GM23248 (cell line): ENCODE data around the gene PNPLA5. TPM values are rescaled to one million over a fixed set of nuclear protein-coding genes. Genes with fewer than 3 reads are reported as not detected.

Experiments used
- DNase-seq: peaks from one replicate; pipeline ENCODE4 v3.0.0-alpha.2; 2015
- H2AFZ ChIP-seq: fragments of 200-600 bp; sonication (generic); 2 replicates; pipeline ENCODE4 v1.6.1; 2016; ENCODE audit warnings: antibody characterized with exemption
- H3F3A ChIP-seq: fragments of 200-600 bp; sonication (generic); 2 replicates; pipeline ENCODE4 v1.6.1; 2016; ENCODE audit warnings: mild to moderate bottlenecking, antibody characterized with exemption, mixed run types; ENCODE audit not compliant: insufficient read depth
- H3K27ac ChIP-seq: fragments of 200-600 bp; sonication (generic); 2 replicates; pipeline ENCODE4 v1.5.1; 2016; ENCODE audit warnings: mild to moderate bottlenecking
- H3K27me3 ChIP-seq: fragments of 200-600 bp; sonication (generic); replicated peaks from 2 replicates; pipeline ENCODE4 v1.6.1; 2016; ENCODE audit warnings: mild to moderate bottlenecking; ENCODE audit not compliant: insufficient read depth
- H3K36me3 ChIP-seq: fragments of 200-600 bp; sonication (generic); 2 replicates; pipeline ENCODE4 v1.6.1; 2016; ENCODE audit warnings: low read depth, mild to moderate bottlenecking
- H3K4me1 ChIP-seq: fragments of 200-600 bp; sonication (generic); 2 replicates; pipeline ENCODE4 v1.6.1; 2016; ENCODE audit warnings: mild to moderate bottlenecking; ENCODE audit not compliant: insufficient read depth
- H3K4me2 ChIP-seq: fragments of 200-600 bp; sonication (generic); one replicate; pipeline ENCODE4 v1.6.1; 2016; ENCODE audit warnings: mild to moderate bottlenecking; ENCODE audit not compliant: unreplicated experiment
- H3K4me3 ChIP-seq: fragments of 200-600 bp; sonication (generic); 2 replicates; pipeline ENCODE4 v1.5.1; 2016; ENCODE audit warnings: mild to moderate bottlenecking
- H3K79me2 ChIP-seq: fragments of 200-600 bp; sonication (generic); 2 replicates; pipeline ENCODE4 v1.6.1; 2016; ENCODE audit warnings: mild to moderate bottlenecking; ENCODE audit not compliant: insufficient read depth
- H3K9ac ChIP-seq: fragments of 200-600 bp; sonication (generic); 2 replicates; pipeline ENCODE4 v1.6.1; 2016; ENCODE audit warnings: mild to moderate bottlenecking
- H3K9me2 ChIP-seq: fragments of 200-600 bp; sonication (generic); 2 replicates; pipeline ENCODE4 v1.6.1; 2016; ENCODE audit warnings: mixed run types, mild to moderate bottlenecking, moderate library complexity; ENCODE audit not compliant: insufficient read depth
- H3K9me3 ChIP-seq: fragments of 200-600 bp; sonication (generic); one replicate; pipeline ENCODE4 v1.6.1; 2017; ENCODE audit warnings: low read depth
- H4K20me1 ChIP-seq: fragments of 200-600 bp; sonication (generic); 2 replicates; pipeline ENCODE4 v1.6.0; 2016; ENCODE audit not compliant: insufficient read depth
- EZH2 ChIP-seq: fragments of 200-600 bp; sonication (generic); IDR thresholded peaks from 2 replicates; pipeline ENCODE4 v1.6.1; 2018; ENCODE audit warnings: antibody characterized with exemption, mild to moderate bottlenecking; ENCODE audit not compliant: insufficient read depth, poor library complexity, severe bottlenecking
- EZH2phosphoT487 ChIP-seq: fragments of 200-600 bp; sonication (generic); IDR thresholded peaks from 2 replicates; pipeline ENCODE4 v1.6.1; 2018; ENCODE audit warnings: antibody characterized with exemption, moderate library complexity, mild to moderate bottlenecking, low read depth; ENCODE audit not compliant: insufficient read depth
- whole genome bisulfite sequencing, 2 experiments: methylation state at CpG; one replicate each; pipeline ENCODE4 v1.1.6; 2015 to 2017; ENCODE audit warnings: low lambda C conversion rate in 2 of 2, low coverage in 1 of 2; ENCODE audit errors: missing lambda C conversion rate in 2 of 2; 5-methylcytosine and 5-hydroxymethylcytosine counted together
- in situ Hi-C: fragments of 300-500 bp; cut with MboI; formaldehyde crosslinking; loops from 2 replicates; pipeline ENCODE4 v1.15.0; 2020
- polyA plus RNA-seq: library from polyadenylated mRNA; unstranded; fragments of >200 nt; fragmentation: Nextera tagmentation; extraction: Ambion mirVana; gene quantifications from 2 replicates; pipeline ENCODE4 v1.2.1, GENCODE V29; 2016
- total RNA-seq: library from RNA; depleted of rRNA; stranded (reverse); fragments of >200 nt; shearing (Covaris generic); gene quantifications from 2 replicates; pipeline ENCODE4 v1.2.3, GENCODE V29; 2014

PNPLA5 gene
- total and polyA plus RNA-seq, 2 experiments from 2014 or later, result not detected

DNA sequence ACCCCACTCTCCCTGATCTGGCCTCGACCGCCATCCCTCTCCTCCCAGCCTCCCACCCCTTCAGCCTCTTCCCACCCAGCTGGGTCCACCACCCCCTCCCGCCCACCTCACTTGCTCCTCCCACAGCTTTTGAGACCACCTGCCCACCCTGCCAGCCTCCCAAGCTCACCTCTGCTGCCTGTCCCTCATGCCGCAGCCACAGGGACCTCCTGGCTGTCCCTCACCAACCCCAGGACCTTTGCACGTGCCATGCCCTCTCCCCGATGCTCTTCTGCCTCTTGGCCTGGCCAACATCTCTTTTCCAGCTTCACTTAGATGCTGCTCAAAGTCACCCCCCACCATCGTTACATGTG lies 6.5 kb downstream of the PNPLA5 start:
- no peak overlapping the region for H3K9ac ChIP-seq
- H3K27ac ChIP-seq, result no peak overlapping the region
- DNase-seq, result no peak
- no peak overlapping the region for H3K4me3 ChIP-seq
- no peaks in the 10 kb centered on the region for H4K20me1 ChIP-seq
- H3K4me2 ChIP-seq, result no peak overlapping the region
- H3F3A ChIP-seq, result peaks cover 3% of the 10 kb centered on the region; the same call in 1 of the 2 replicates
- H3K79me2 ChIP-seq, result no peaks in the 10 kb centered on the region
- WGBS, 2 experiments, result 48 to 64% methylated on average over 4 to 7 of the region's 7 CpGs
- no peaks in the 10 kb centered on the region for H3K9me2 ChIP-seq
- no peaks in the 10 kb centered on the region for H3K36me3 ChIP-seq
- no peak overlapping the region for H2AFZ ChIP-seq
- no peaks in the 10 kb centered on the region for H3K4me1 ChIP-seq
- H3K9me3 ChIP-seq, result no peaks in the 10 kb centered on the region
- in situ Hi-C loops, result no loop called here
- peaks cover 3% of the 10 kb centered on the region for H3K27me3 ChIP-seq
- TF ChIP-seq EZH2, result no peak
- no peak for TF ChIP-seq EZH2phosphoT487

DNA sequence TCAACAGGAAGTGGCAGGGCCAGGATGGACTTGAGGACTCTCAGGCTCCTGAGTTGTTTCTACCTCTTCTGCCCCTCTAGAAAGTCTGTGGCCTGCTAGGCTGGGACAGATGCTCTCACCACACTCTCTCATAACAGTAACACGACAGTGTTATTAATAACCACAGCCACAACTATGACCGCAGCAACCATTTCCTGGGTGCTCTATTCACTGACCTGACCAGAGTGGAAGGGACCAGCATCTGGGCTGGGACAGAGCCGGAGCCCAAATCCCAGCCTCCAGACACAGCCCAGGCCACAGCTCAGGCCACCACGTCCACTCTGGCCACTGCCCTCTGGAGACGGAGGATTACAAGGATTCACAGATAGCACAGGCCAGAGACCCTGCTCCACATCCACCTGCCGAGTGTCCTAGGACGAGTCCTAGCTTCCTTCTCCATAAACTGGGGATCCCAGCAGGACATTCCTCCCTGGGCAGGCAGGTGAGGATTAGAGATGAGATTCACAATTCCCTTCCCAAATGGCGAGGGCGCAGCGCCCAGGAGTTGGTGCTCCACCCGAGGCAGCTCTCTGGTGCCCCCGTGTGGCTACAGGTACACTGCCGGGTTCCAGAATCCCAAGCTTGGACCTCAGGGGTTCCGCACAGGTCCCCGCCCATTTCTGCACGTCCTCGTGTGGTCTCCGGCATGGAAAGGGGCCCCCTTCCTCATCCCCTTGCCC lies 7.1 kb downstream of the PNPLA5 start:
- no peak for TF ChIP-seq EZH2
- TF ChIP-seq EZH2phosphoT487, result no peak
- H3K27ac ChIP-seq, result no peak overlapping the region
- peak; percentile 72 for DNase-seq

DNA sequence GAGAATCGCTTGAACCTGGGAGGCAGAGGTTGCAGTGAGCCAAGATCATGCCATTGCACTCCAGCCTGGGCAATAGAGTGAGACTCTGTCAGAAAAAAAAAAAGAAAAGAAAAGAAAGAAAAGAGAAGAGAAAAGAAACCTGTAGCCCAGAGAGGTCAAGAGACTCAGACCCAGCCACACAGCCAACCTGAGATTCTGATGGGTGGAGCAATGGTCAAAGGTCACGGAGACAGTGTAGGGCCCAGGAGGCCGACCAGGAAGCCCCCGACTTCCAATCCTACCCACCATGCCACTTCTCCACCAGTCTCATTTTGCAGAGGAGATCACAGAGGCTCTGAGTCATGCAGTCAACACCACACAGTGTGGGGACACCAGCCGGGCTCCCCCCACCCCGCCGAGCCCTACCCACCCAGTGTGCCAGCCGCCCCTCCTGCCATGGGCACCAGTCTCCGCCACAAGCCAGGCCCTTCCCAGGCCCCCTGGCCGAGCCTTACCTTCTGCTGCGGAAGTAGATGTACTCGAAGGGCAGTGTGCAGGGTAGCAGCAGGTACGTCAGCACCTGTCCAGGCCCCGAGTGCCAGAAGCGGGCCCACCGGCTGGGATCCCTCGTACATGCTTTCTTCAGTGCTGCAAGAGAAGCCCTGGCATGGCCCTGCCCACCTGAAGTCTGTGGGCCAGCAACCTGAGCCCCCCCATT lies 7.9 kb downstream of the PNPLA5 start:
- H3K27ac ChIP-seq, result no peak overlapping the region
- no peaks in the 10 kb centered on the region for H3K36me3 ChIP-seq
- H3K9me2 ChIP-seq, result no peaks in the 10 kb centered on the region
- H3K4me1 ChIP-seq, result no peaks in the 10 kb centered on the region
- H3K4me3 ChIP-seq, result no peak overlapping the region
- TF ChIP-seq EZH2 (no peak), EZH2phosphoT487 (no peak)
- no peak for DNase-seq
- H3K4me2 ChIP-seq, result no peak overlapping the region
- in situ Hi-C loops, result no loop called here
- H2AFZ ChIP-seq, result no peak overlapping the region
- H3K9me3 ChIP-seq, result no peaks in the 10 kb centered on the region
- no peaks in the 10 kb centered on the region for H3K79me2 ChIP-seq
- whole genome bisulfite sequencing, 2 experiments, result 60 to 61% methylated on average over 17 of the region's 17 CpGs
- no peaks in the 10 kb centered on the region for H4K20me1 ChIP-seq
- H3F3A ChIP-seq, result peaks cover 3% of the 10 kb centered on the region; the same call in 1 of the 2 replicates
- no peak overlapping the region for H3K9ac ChIP-seq
- H3K27me3 ChIP-seq, result peaks cover 7% of the 10 kb centered on the region; the same call in 1 of the 2 replicates

More for the DNA sequence above, 7.1 kb downstream of the PNPLA5 start:
- Histone ChIP-seq H3F3A (peaks cover 3% of the 10 kb centered on the region; the same call in 1 of the 2 replicates), H3K9ac (no peak overlapping the region), H3K4me2 (no peak overlapping the region), H3K36me3 (no peaks in the 10 kb centered on the region), H3K9me3 (no peaks in the 10 kb centered on the region), H3K79me2 (no peaks in the 10 kb centered on the region), H3K27me3 (peaks cover 5% of the 10 kb centered on the region; the same call in 1 of the 2 replicates), H3K4me3 (no peak overlapping the region), H4K20me1 (no peaks in the 10 kb centered on the region), H2AFZ (no peak overlapping the region), H3K9me2 (no peaks in the 10 kb centered on the region), H3K4me1 (no peaks in the 10 kb centered on the region)
- in situ Hi-C loops, result no loop called here
- WGBS, 2 experiments, result 25 to 26% methylated on average over 15 to 18 of the region's 18 CpGs

DNA sequence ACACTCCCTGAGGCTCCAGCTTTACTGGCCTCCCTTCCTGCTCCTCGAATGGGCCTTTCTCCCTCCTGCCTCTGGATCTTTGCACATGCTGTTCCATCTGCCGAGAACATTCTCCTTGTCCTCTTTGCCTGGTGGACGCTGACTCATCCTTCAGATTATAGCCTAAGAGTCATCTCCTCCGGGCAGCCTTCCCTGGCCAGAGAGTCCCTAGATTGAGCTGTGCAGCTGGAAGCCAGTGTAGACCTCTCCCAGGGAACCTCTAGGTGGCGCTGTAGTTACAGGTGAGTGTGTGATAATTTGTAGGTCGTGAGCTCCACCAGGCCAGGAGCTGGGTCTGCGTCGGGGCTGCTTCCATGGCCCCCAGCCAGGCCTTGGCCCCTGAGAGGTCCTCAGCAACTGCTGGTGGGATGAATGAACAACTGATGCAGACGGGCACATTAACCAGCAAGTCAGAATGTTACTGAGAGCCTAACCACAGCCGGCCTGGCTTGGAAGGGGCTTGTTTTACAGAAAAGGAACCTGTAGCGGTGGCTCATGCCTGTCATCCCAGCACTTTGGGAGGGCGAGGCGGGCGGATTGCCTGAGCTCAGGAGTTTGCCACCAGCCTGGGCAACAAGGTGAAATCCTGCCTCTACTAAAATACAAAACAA lies 8.7 kb downstream of the PNPLA5 start:
- TF ChIP-seq EZH2phosphoT487, result no peak
- TF ChIP-seq EZH2, result no peak
- Histone ChIP-seq H3K27me3 (peaks cover 13% of the 10 kb centered on the region; the same call in 1 of the 2 replicates), H3F3A (peaks cover 3% of the 10 kb centered on the region; the same call in 1 of the 2 replicates), H3K4me1 (no peaks in the 10 kb centered on the region), H3K36me3 (no peaks in the 10 kb centered on the region), H3K9me3 (no peaks in the 10 kb centered on the region), H3K9ac (no peak overlapping the region), H4K20me1 (no peaks in the 10 kb centered on the region), H3K27ac (no peak overlapping the region), H3K4me2 (no peak overlapping the region), H3K4me3 (no peak overlapping the region), H2AFZ (no peak overlapping the region), H3K9me2 (no peaks in the 10 kb centered on the region), H3K79me2 (no peaks in the 10 kb centered on the region)
- DNase-seq, result peak; percentile 81
- in situ Hi-C loops, result no loop called here
- WGBS, 2 experiments, result 38 to 40% methylated on average over 14 of the region's 14 CpGs
